ENCODE data around the gene FOXP1.

- TF ChIP-seq, protein P1, sequence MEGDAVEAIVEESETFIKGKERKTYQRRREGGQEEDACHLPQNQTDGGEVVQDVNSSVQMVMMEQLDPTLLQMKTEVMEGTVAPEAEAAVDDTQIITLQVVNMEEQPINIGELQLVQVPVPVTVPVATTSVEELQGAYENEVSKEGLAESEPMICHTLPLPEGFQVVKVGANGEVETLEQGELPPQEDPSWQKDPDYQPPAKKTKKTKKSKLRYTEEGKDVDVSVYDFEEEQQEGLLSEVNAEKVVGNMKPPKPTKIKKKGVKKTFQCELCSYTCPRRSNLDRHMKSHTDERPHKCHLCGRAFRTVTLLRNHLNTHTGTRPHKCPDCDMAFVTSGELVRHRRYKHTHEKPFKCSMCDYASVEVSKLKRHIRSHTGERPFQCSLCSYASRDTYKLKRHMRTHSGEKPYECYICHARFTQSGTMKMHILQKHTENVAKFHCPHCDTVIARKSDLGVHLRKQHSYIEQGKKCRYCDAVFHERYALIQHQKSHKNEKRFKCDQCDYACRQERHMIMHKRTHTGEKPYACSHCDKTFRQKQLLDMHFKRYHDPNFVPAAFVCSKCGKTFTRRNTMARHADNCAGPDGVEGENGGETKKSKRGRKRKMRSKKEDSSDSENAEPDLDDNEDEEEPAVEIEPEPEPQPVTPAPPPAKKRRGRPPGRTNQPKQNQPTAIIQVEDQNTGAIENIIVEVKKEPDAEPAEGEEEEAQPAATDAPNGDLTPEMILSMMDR (IDR thresholded peaks at IDR 0.05), result no peak
- no peak for TF ChIP-seq POLR2A (IDR thresholded peaks at IDR 0.05)
These were observed 494.2 kb downstream of the FOXP1 start for GRCh38 chr3:71089271-71089847.

Data from uterus (tissue), 2 donors.